HepG2 (cell line): Measurements from ENCODE around the gene UBXN1. TPM values are rescaled to one million over a fixed set of nuclear protein-coding genes. Genes with fewer than 3 reads are reported as not detected.

Experiments
- FOXP1 ChIP-seq, 2 experiments: fragments of 450-650 bp in 1 of 2; IDR thresholded peaks; 2 replicates each; pipeline ENCODE4 v1.6.1; 2017 to 2018; ENCODE audit warnings: antibody characterized with exemption in 1 of 2
- MAFF ChIP-seq: IDR thresholded peaks from 2 replicates; pipeline ENCODE4 v1.6.1; 2011; ENCODE audit warnings: low read depth, low read length, improper control_type of control experiment
- PAWR ChIP-seq: sonication (generic); formaldehyde crosslinking; IDR thresholded peaks from 2 replicates; pipeline ENCODE4 v1.4.0; 2020; ENCODE audit warnings: missing genetic modification reagents, mild to moderate bottlenecking, borderline replicate concordance
- POLR2AphosphoS5 ChIP-seq: IDR thresholded peaks from 2 replicates; pipeline ENCODE4 v1.6.1; 2012; ENCODE audit warnings: low read depth, low read length
- SNAPC2 ChIP-seq: sonication (generic); formaldehyde crosslinking; IDR thresholded peaks from 2 replicates; pipeline ENCODE4 v1.8.1; 2022; ENCODE audit warnings: mild to moderate bottlenecking, missing genetic modification reagents
- ZBED4 ChIP-seq: sonication (generic); formaldehyde crosslinking; IDR thresholded peaks from 2 replicates; pipeline ENCODE4 v1.4.0; 2020; ENCODE audit warnings: missing genetic modification reagents, borderline replicate concordance
- ZBTB26 ChIP-seq: IDR thresholded peaks from 2 replicates; pipeline ENCODE4 v1.6.1; 2016; ENCODE audit warnings: missing compliant biosample characterization, missing genetic modification reagents, borderline replicate concordance
- ZBTB40 ChIP-seq, 2 experiments: fragments of 450-650 bp in 1 of 2; sonication (generic) in 1 of 2; formaldehyde crosslinking in 1 of 2; IDR thresholded peaks; 2 replicates each; pipeline versions ENCODE4 v1.6.1 to v1.8.0; 2016 to 2022; ENCODE audit warnings: antibody characterized with exemption in 1 of 2, mild to moderate bottlenecking in 1 of 2, missing genetic modification reagents in 1 of 2
- ZNF251 ChIP-seq: sonication (generic); formaldehyde crosslinking; IDR thresholded peaks from 2 replicates; pipeline ENCODE4 v1.9.0; 2021; ENCODE audit warnings: mild to moderate bottlenecking, missing genetic modification reagents
- ZNF510 ChIP-seq: sonication (generic); formaldehyde crosslinking; IDR thresholded peaks from 2 replicates; pipeline ENCODE4 v1.4.0; 2020; ENCODE audit warnings: low read depth, mild to moderate bottlenecking, missing genetic modification reagents
- ZNF567 ChIP-seq: sonication (generic); formaldehyde crosslinking; IDR thresholded peaks from 2 replicates; pipeline ENCODE4 v1.8.1; 2023; ENCODE audit warnings: mild to moderate bottlenecking, missing genetic modification reagents, borderline replicate concordance
- ZNF570 ChIP-seq: sonication (generic); formaldehyde crosslinking; IDR thresholded peaks from 2 replicates; pipeline ENCODE4 v1.4.0; 2020; ENCODE audit warnings: mild to moderate bottlenecking, missing genetic modification reagents, borderline replicate concordance
- polyA plus RNA-seq, 8 experiments: library from polyadenylated mRNA; depleted of rRNA in 3 of 8; stranded (reverse) in 7 of 8; unstranded in 1 of 8; fragments of >200 nt; fragmentation: Illumina TruSeq in 4 of 8; extraction: Trizol in 4 of 8; gene quantifications; 2 replicates each; pipeline versions ENCODE4 v1.2.1 to v1.2.3, GENCODE V29; 2011 to 2016; ENCODE audit warnings: low read depth in 4 of 8, missing spikeins in 1 of 8, mixed read lengths in 1 of 8; ENCODE audit not compliant: insufficient read depth in 1 of 8
- total RNA-seq, 5 experiments: library from RNA; depleted of rRNA; stranded (reverse); fragments of >200 nt; fragmentation: Illumina TruSeq; extraction: Trizol; gene quantifications; 2 replicates each; pipeline ENCODE4 v1.2.3, GENCODE V29; 2016; ENCODE audit warnings: low read depth in 1 of 5

The UBXN1 gene
- total and polyA plus RNA-seq, 2 of the 13 experiments (the other 11 are each of a cell fraction or from before 2014, with no cell fraction given): 47.5 to 52.4 TPM

GRCh38 chr11:62727165-62727871 is 48.4 kb upstream of the UBXN1 start, which contains the start of gene HNRNPUL2 (continued):
- peak; percentile 80 for TF ChIP-seq ZBTB26 (CRISPR knock-in tag)
- no peak for TF ChIP-seq ZBTB40 (IDR thresholded peaks at IDR 0.05)
- peak; percentile 53; the same call in 1 of the 2 replicates for TF ChIP-seq ZBTB40 (CRISPR knock-in tag; IDR thresholded peaks at IDR 0.05)
- TF ChIP-seq ZBED4: no peak
- TF ChIP-seq FOXP1 (IDR thresholded peaks at IDR 0.05): no peak
- no peak for TF ChIP-seq FOXP1 (CRISPR knock-in tag; IDR thresholded peaks at IDR 0.05)
- peak; percentile 71 for TF ChIP-seq POLR2AphosphoS5
- no peak for TF ChIP-seq MAFF
- TF ChIP-seq ZNF510: no peak; the same call in 1 of the 2 replicates
- TF ChIP-seq ZNF251 (CRISPR knock-in tag): no peak
- TF ChIP-seq ZNF570: peak; percentile 74; the same call in 1 of the 2 replicates
- TF ChIP-seq ZNF567 (CRISPR knock-in tag): 0 out of 2 replicates have a peak, but pooled peaks have one; percentile 71
- TF ChIP-seq PAWR (CRISPR knock-in tag): no peak; the same call in 1 of the 2 replicates
- peak; percentile 68; the same call in 1 of the 2 replicates for TF ChIP-seq SNAPC2
